HCT116 (cell line): ENCODE results near the gene ITGB1. TPM values are rescaled to one million over a fixed set of nuclear protein-coding genes. Genes with fewer than 3 reads are reported as not detected.

Experiments used
- ATAC-seq: fragments of 200-7000 bp; cut with Tn5 transposase; 2 replicates; pipeline ENCODE4 v1.9.1; 2020; ENCODE audit warnings: mild to moderate bottlenecking, moderate library complexity
- BruUV-seq: library from RNA; stranded (reverse); fragments of 400-500 nt; replicated peaks from 2 replicates; lab custom pipeline; 2021; lab: Mats Ljungman, UMichigan
- CTCF ChIA-PET: fragments of 300-600 bp; sonication (Branson Sonifier 250); formaldehyde crosslinking; loops from one replicate; lab custom pipeline; 2021; ENCODE audit warnings: antibody characterized with exemption; lab: Charles Lee
- POLR2A ChIA-PET: fragments of 300-600, 350-600 bp; sonication (Branson Sonifier 250); formaldehyde crosslinking; loops from one replicate; lab custom pipeline; 2021; ENCODE audit warnings: antibody characterized with exemption; lab: Charles Lee
- RAD21 ChIA-PET, 2 experiments: fragments of 300-600 bp; sonication (Branson Sonifier 250); formaldehyde crosslinking; loops; one replicate each; lab custom pipeline; 2023; ENCODE audit warnings: low total read pairs in 2 of 2; ENCODE audit not compliant: uncharacterized antibody in 2 of 2, unreplicated experiment in 2 of 2, low non-redundant PET in 1 of 2; lab: Charles Lee
- DNase-seq: peaks from one replicate; pipeline ENCODE4 v3.0.0-alpha.2; 2010; ENCODE audit warnings: low read depth, low spot score
- H2AFZ ChIP-seq: fragments of 200-600 bp; shearing (Covaris generic), sonication (generic); 2 replicates; pipeline ENCODE4 v1.6.1; 2017; ENCODE audit warnings: low read depth, mixed run types, mixed read lengths, antibody characterized with exemption, low read length; ENCODE audit not compliant: poor library complexity, severe bottlenecking
- H3K27ac ChIP-seq: 2 replicates; pipeline ENCODE4 v1.5.1; 2012; ENCODE audit warnings: low read depth, low read length
- H3K27me3 ChIP-seq: fragments of 200-600 bp; sonication (generic); 2 replicates; pipeline ENCODE4 v1.6.1; 2016; ENCODE audit warnings: mixed run types, low read length, mixed read lengths; ENCODE audit not compliant: insufficient read depth
- H3K36me3 ChIP-seq, 2 experiments: fragments of 200-500 bp in 1 of 2; fragments of 200-600 bp in 1 of 2; sonication (Bioruptor generic) in 1 of 2; sonication (generic) in 1 of 2; 2 replicates each; pipeline versions ENCODE4 v1.5.1 to v1.6.1; 2014 to 2016; ENCODE audit warnings: low read length in 2 of 2, inconsistent platforms in 1 of 2, mixed read lengths in 1 of 2, mixed run types in 1 of 2; ENCODE audit not compliant: insufficient read depth in 2 of 2, control insufficient read depth in 1 of 2
- H3K4me1 ChIP-seq, 2 experiments: fragments of 200-600 bp in 1 of 2; sonication (generic) in 1 of 2; 2 replicates each; pipeline versions ENCODE4 v1.5.1 to v1.6.1; 2012 to 2017; ENCODE audit warnings: low read length in 2 of 2, inconsistent platforms in 1 of 2, mild to moderate bottlenecking in 1 of 2, mixed read lengths in 1 of 2, mixed run types in 1 of 2, moderate library complexity in 1 of 2; ENCODE audit not compliant: insufficient read depth in 2 of 2, control insufficient read depth in 1 of 2
- H3K4me2 ChIP-seq: fragments of 200-600 bp; sonication (generic); 2 replicates; pipeline ENCODE4 v1.6.1; 2017; ENCODE audit warnings: mixed run types, low read length, mixed read lengths
- H3K4me3 ChIP-seq, 2 experiments: fragments of 200-600 bp in 1 of 2; sonication (generic) in 1 of 2; replicated peaks in 1 of 2; 2 replicates each; pipeline ENCODE4 v1.5.1; 2011 to 2016; ENCODE audit warnings: low read length in 2 of 2, control low read depth in 1 of 2, low read depth in 1 of 2, mild to moderate bottlenecking in 1 of 2, mixed read lengths in 1 of 2, mixed run types in 1 of 2
- H3K79me2 ChIP-seq: fragments of 200-600 bp; sonication (generic); 2 replicates; pipeline ENCODE4 v1.6.1; 2017; ENCODE audit warnings: mild to moderate bottlenecking, mixed run types, low read length, moderate library complexity, mixed read lengths; ENCODE audit not compliant: insufficient read depth
- H3K9ac ChIP-seq: fragments of 200-600 bp; sonication (generic); 2 replicates; pipeline ENCODE4 v1.6.1; 2016; ENCODE audit warnings: low read length, mixed read lengths
- H3K9me2 ChIP-seq: fragments of 200-600 bp; sonication (generic), shearing (Covaris generic); 2 replicates; pipeline ENCODE4 v1.6.1; 2017; ENCODE audit warnings: mixed run types, mild to moderate bottlenecking, moderate library complexity; ENCODE audit not compliant: insufficient read depth
- H3K9me3 ChIP-seq, 2 experiments: fragments of 200-500 bp in 1 of 2; fragments of 200-600 bp in 1 of 2; sonication (Bioruptor generic) in 1 of 2; sonication (generic) in 1 of 2; 2 replicates each; pipeline ENCODE4 v1.6.1; 2014 to 2017; ENCODE audit warnings: low read length in 2 of 2, mixed read lengths in 2 of 2, inconsistent platforms in 1 of 2, low read depth in 1 of 2, mild to moderate bottlenecking in 1 of 2, mixed run types in 1 of 2, moderate library complexity in 1 of 2; ENCODE audit not compliant: control insufficient read depth in 1 of 2, insufficient read depth in 1 of 2
- H4K20me1 ChIP-seq: fragments of 200-600 bp; sonication (generic), shearing (Covaris generic); 2 replicates; pipeline ENCODE4 v1.6.1; 2017; ENCODE audit warnings: mixed run types, mild to moderate bottlenecking, moderate library complexity; ENCODE audit not compliant: insufficient read depth
- CTCF ChIP-seq, 3 experiments: fragments of 200-600 bp in 1 of 3; sonication (generic) in 1 of 3; IDR thresholded peaks in 2 of 3; conservative IDR thresholded peaks in 1 of 3; 2 replicates each; pipeline ENCODE4 v1.5.1; 2012 to 2017; ENCODE audit warnings: low read depth in 2 of 3, low read length in 2 of 3, antibody characterized with exemption in 1 of 3, borderline replicate concordance in 1 of 3, control low read depth in 1 of 3, mild to moderate bottlenecking in 1 of 3, mixed read lengths in 1 of 3, mixed run types in 1 of 3, moderate library complexity in 1 of 3; ENCODE audit not compliant: insufficient read depth in 1 of 3
- JUND ChIP-seq: IDR thresholded peaks from 2 replicates; pipeline ENCODE4 v1.6.1; 2012
- POLR2AphosphoS5 ChIP-seq: IDR thresholded peaks from 2 replicates; pipeline ENCODE4 v1.6.1; 2011; ENCODE audit warnings: mild to moderate bottlenecking, low read depth, low read length, moderate library complexity
- REST ChIP-seq: IDR thresholded peaks from 2 replicates; pipeline ENCODE4 v1.6.1; 2012; ENCODE audit warnings: low read depth
- SP1 ChIP-seq: IDR thresholded peaks from 2 replicates; pipeline ENCODE4 v1.6.1; 2012; ENCODE audit warnings: low read depth
- ZBTB33 ChIP-seq: IDR thresholded peaks from 2 replicates; pipeline ENCODE4 v1.6.1; 2011; ENCODE audit warnings: mild to moderate bottlenecking, low read length, moderate library complexity; ENCODE audit not compliant: insufficient replicate concordance; ENCODE audit errors: extremely low read depth
- ZFX ChIP-seq: fragments of 450-650 bp; IDR thresholded peaks from 2 replicates; pipeline ENCODE4 v1.6.1; 2017
- ZNF274 ChIP-seq: fragments of 200-500 bp; sonication (Bioruptor generic); IDR thresholded peaks from 2 replicates; pipeline ENCODE4 v1.6.1; 2014; ENCODE audit warnings: mild to moderate bottlenecking, low read depth, low read length, inconsistent platforms
- intact Hi-C: fragments of 100-400 bp; cut with micrococcal nuclease; formaldehyde crosslinking; loops from 2 replicates; pipeline ENCODE4 v1.10.0; 2022
- total RNA-seq: library from RNA; stranded (reverse); gene quantifications from one replicate; pipeline ENCODE4 v1.2.1, GENCODE V29; 2021; ENCODE audit not compliant: unreplicated experiment

The ITGB1 gene
- total RNA-seq, 1 experiment from 2014 or later: 366 TPM

GRCh38 chr10:32961895-32962369, 3.9 kb upstream of the ITGB1 start (continued):
- TF ChIP-seq ZNF274 (no peak), POLR2AphosphoS5 (peak; percentile 46)

GRCh38 chr10:32961343-32961894, 3.4 kb upstream of the ITGB1 start:
- Histone ChIP-seq H2AFZ (no peak overlapping the region), H3K36me3 (no peaks in the 10 kb centered on the region), H3K79me2 (peaks cover 27% of the 10 kb centered on the region), H3K4me3 (peak overlapping the region in 1 of 2 experiments; percentile 49; a peak in 3 of 4 replicates), H3K4me1 (peaks cover 32 to 66% of the 10 kb centered on the region in 2 experiments), H4K20me1 (no peaks in the 10 kb centered on the region), H3K9me2 (no peaks in the 10 kb centered on the region), H3K9me3 (no peaks in the 10 kb centered on the region), H3K27me3 (no peaks in the 10 kb centered on the region), H3K9ac (peak overlapping the region; percentile 40), H3K27ac (peak overlapping the region; percentile 78), H3K4me2 (peak overlapping the region; percentile 81)
- no TSS peak for BruUV-seq
- intact Hi-C loops: no loop called here
- ChIA-PET RAD21 (interaction anchor here in 1 of 2 experiments (1.3 kb wide), 1 partner anchor 47 kb away, joined by 4 read pairs; no protein-coding TSS in a partner anchor), POLR2A (interaction anchor here (0.7 to 1.9 kb wide), 3 partner anchors 10 to 44 kb away, joined by 3 to 12 read pairs (median 3); no protein-coding TSS in a partner anchor), CTCF (interaction anchor here (1.4 kb wide), 1 partner anchor 47 kb away, joined by 3 read pairs; no protein-coding TSS in a partner anchor)
- DNase-seq (no peak), ATAC-seq (no peak; the same call in 1 of the 2 replicates)
- TF ChIP-seq ZBTB33 (no peak), SP1 (no peak), JUND (no peak), CTCF (IDR thresholded peaks at IDR 0.05 in 2 of 3, conservative IDR thresholded peaks at IDR 0.05 in 1 of 3; ENCODE audit: borderline replicate concordance in 1 of 3, insufficient read depth in 1 of 3, low read depth in 2 of 3, low read length in 2 of 3) (0 out of 6 replicates have a peak, but pooled peaks of 1 of the 3 experiments have one; percentile 28), REST (no peak), ZFX (no peak), POLR2AphosphoS5 (no peak; the same call in 1 of the 2 replicates)
